ENCODE measurements around the gene VPS39. TPM values are rescaled to one million over a fixed set of nuclear protein-coding genes. Genes with fewer than 3 reads are reported as not detected.

VPS39 gene
- polyA plus RNA-seq, 2 of the 4 experiments (the other 2 are of a cell fraction) = 18.3 to 33.3 TPM

- no peak for DNase-seq (ENCODE audit: low read depth in 1 of 2, low spot score in 1 of 2)
- TF ChIP-seq CHD2 (IDR thresholded peaks at IDR 0.05; ENCODE audit: low read length, partially characterized antibody) (no peak), ZC3H11A (IDR thresholded peaks at IDR 0.05) (no peak), SMC3 (IDR thresholded peaks at IDR 0.05) (no peak), MAX (IDR thresholded peaks at IDR 0.05) (no peak), NPAS2 (CRISPR knock-in tag; IDR thresholded peaks at IDR 0.05; ENCODE audit: borderline replicate concordance) (no peak), NR3C1 (IDR thresholded peaks at IDR 0.05) (no peak), EP300 (IDR thresholded peaks at IDR 0.05) (no peak), PBX3 (IDR thresholded peaks at IDR 0.05) (no peak), FOSL2 (IDR thresholded peaks at IDR 0.05) (no peak), FOSL2 (CRISPR knock-in tag; IDR thresholded peaks at IDR 0.05) (no peak), EHMT2 (IDR thresholded peaks at IDR 0.05; ENCODE audit: low read depth) (no peak), FOSB (CRISPR knock-in tag; IDR thresholded peaks at IDR 0.05) (no peak)
- 75% methylated on average over 12 of the region's 18 CpGs for WGBS (ENCODE audit: missing lambda C conversion rate)
- Histone ChIP-seq H3K4me3 (no peak overlapping the region), H3K9me3 (no peaks in the 10 kb centered on the region), H3K27ac (no peak overlapping the region), H3K4me2 (no peak overlapping the region), H3K4me1 (peaks cover 5% of the 10 kb centered on the region; the same call in 2 of the 3 replicates)
- no peak for ATAC-seq
- ChIA-PET POLR2A (no interaction called here), CTCF (interaction anchor here (0.6 to 1.2 kb wide), 3 partner anchors 13 to 1615 kb away, joined by 3 read pairs; no protein-coding TSS in a partner anchor)
- no peak for FAIRE-seq
Observed at GRCh38 chr15:42143866-42144625, 64.1 kb downstream of the VPS39 start.

GRCh38 chr15:42143356-42143755, 64.7 kb downstream of the VPS39 start:
- TF ChIP-seq ZSCAN20 (CRISPR knock-in tag; IDR thresholded peaks at IDR 0.05) = no peak
- no peak for TF ChIP-seq FOSL2 (IDR thresholded peaks at IDR 0.05)
- TF ChIP-seq FOSL2 (CRISPR knock-in tag; IDR thresholded peaks at IDR 0.05) = no peak
- TF ChIP-seq HOXB13 (CRISPR knock-in tag; IDR thresholded peaks at IDR 0.05; ENCODE audit: low read depth) = no peak
- no peak for TF ChIP-seq JUN (IDR thresholded peaks at IDR 0.05)
- no peak for TF ChIP-seq NPAS2 (CRISPR knock-in tag; IDR thresholded peaks at IDR 0.05; ENCODE audit: borderline replicate concordance)
- TF ChIP-seq EHMT2 (IDR thresholded peaks at IDR 0.05; ENCODE audit: low read depth) = no peak
- no peak for TF ChIP-seq EP300 (IDR thresholded peaks at IDR 0.05)
- no peak for TF ChIP-seq E2F6 (IDR thresholded peaks at IDR 0.05; ENCODE audit: borderline replicate concordance, low read depth)
- TF ChIP-seq CHD2 (IDR thresholded peaks at IDR 0.05; ENCODE audit: low read length, partially characterized antibody) = no peak
- no peak for TF ChIP-seq ZNF302 (CRISPR knock-in tag; IDR thresholded peaks at IDR 0.05)
- no peak for TF ChIP-seq TP53 (CRISPR knock-in tag; IDR thresholded peaks at IDR 0.05)
- no peak for TF ChIP-seq MAX (IDR thresholded peaks at IDR 0.05)
- no peak for TF ChIP-seq HEYL (CRISPR knock-in tag; IDR thresholded peaks at IDR 0.05)
- no peak for TF ChIP-seq USF2 (IDR thresholded peaks at IDR 0.05)
- no peak for TF ChIP-seq ELK1 (IDR thresholded peaks at IDR 0.05; ENCODE audit: low read depth, low read length)
- no peak for TF ChIP-seq CBX2 (IDR thresholded peaks at IDR 0.05; ENCODE audit: borderline replicate concordance, low read depth)
- no peak for TF ChIP-seq PHF8 (IDR thresholded peaks at IDR 0.05; ENCODE audit: borderline replicate concordance, low read depth)
- TF ChIP-seq HDAC2 (IDR thresholded peaks at IDR 0.05) = no peak
- TF ChIP-seq RAD21 (conservative IDR thresholded peaks at IDR 0.05 in 1 of 2, IDR thresholded peaks at IDR 0.05 in 1 of 2) = no peak
- no peak for TF ChIP-seq FOXS1 (CRISPR knock-in tag; IDR thresholded peaks at IDR 0.05)
- Histone ChIP-seq H3K4me1 (peaks cover 10% of the 10 kb centered on the region; the same call in 2 of the 3 replicates), H3K4me2 (no peak overlapping the region), H3K9me3 (no peaks in the 10 kb centered on the region), H3K4me3 (no peak overlapping the region), H3K27ac (no peak overlapping the region)
- WGBS (ENCODE audit: missing lambda C conversion rate) = 53% methylated on average over 3 of the region's 4 CpGs
- POLR2A ChIA-PET = no interaction called here
- CTCF ChIA-PET = interaction anchor here (0.6 to 2.0 kb wide), 4 partner anchors 11 to 1615 kb away, joined by 3 to 8 read pairs (median 5); no protein-coding TSS in a partner anchor
- ATAC-seq (no peak), FAIRE-seq (no peak), DNase-seq (ENCODE audit: low read depth in 1 of 2, low spot score in 1 of 2) (no peak)
